Activated CD4-positive, alpha-beta memory T cell treated with anti-CD3 and anti-CD28 coated beads, Interleukin-2, amount 10 ng/mL, durations not matched to agents 7 days and 5 days (primary cell): Measurements from ENCODE around the gene SMIM28. TPM values are rescaled to one million over a fixed set of nuclear protein-coding genes. Genes with fewer than 3 reads are reported as not detected.
A peak's percentile ranks its signal among the peaks of the same experiment; 100 is the strongest.

Experiments used
- CTCF ChIA-PET: fragments of 350-600 bp; sonication (Branson Sonifier 250); formaldehyde crosslinking; loops from one replicate; lab custom pipeline; 2021; ENCODE audit warnings: antibody characterized with exemption, inconsistent platforms; lab: Charles Lee
- POLR2A ChIA-PET: fragments of 350-600 bp; sonication (Branson Sonifier 250); formaldehyde crosslinking; loops from one replicate; lab custom pipeline; 2021; ENCODE audit warnings: antibody characterized with exemption; lab: Charles Lee
- DNase-seq: peaks from one replicate; pipeline ENCODE4 v3.0.0-alpha.2; 2020
- H3K27ac Mint-ChIP-seq: one replicate; pipeline ENCODE4 v1.8.0; 2021; ENCODE audit warnings: mild to moderate bottlenecking, mixed read lengths
- H3K27me3 Mint-ChIP-seq: one replicate; pipeline ENCODE4 v1.8.0; 2021; ENCODE audit warnings: mixed read lengths
- H3K36me3 Mint-ChIP-seq: one replicate; pipeline ENCODE4 v1.8.0; 2021; ENCODE audit warnings: low read depth, mixed read lengths
- H3K4me1 Mint-ChIP-seq: one replicate; pipeline ENCODE4 v1.8.0; 2021; ENCODE audit warnings: mixed read lengths
- H3K4me3 Mint-ChIP-seq: one replicate; pipeline ENCODE4 v1.8.0; 2021; ENCODE audit warnings: mild to moderate bottlenecking, mixed read lengths
- H3K9me3 Mint-ChIP-seq: one replicate; pipeline ENCODE4 v1.8.0; 2021; ENCODE audit warnings: mixed read lengths
- total RNA-seq, 2 experiments: library from RNA; stranded (reverse); gene quantifications; one replicate each; pipeline ENCODE4 v1.2.3, GENCODE V29; 2021

Gene SMIM28
- total RNA-seq, 2 experiments from 2014 or later, result not detected

GRCh38 chr6:138382498-138383265, 5.0 kb downstream of the SMIM28 start:
- Mint-ChIP-seq H3K36me3 (no peaks in the 10 kb centered on the region), H3K27me3 (peaks cover 6% of the 10 kb centered on the region), H3K4me1 (no peaks in the 10 kb centered on the region), H3K4me3 (no peak overlapping the region), H3K9me3 (no peaks in the 10 kb centered on the region), H3K27ac (no peak overlapping the region)
- CTCF ChIA-PET, result interaction anchor here (0.7 kb wide), 1 partner anchor 223 kb away, joined by 3 read pairs; no protein-coding TSS in a partner anchor
- POLR2A ChIA-PET, result interaction anchor here (1.6 kb wide), 1 partner anchor 22 kb away, joined by 3 read pairs; the partner anchor contains the start of gene HEBP2
- no peak for DNase-seq

GRCh38 chr6:138383776-138384175, 6.1 kb downstream of the SMIM28 start:
- H3K4me1 Mint-ChIP-seq, result no peaks in the 10 kb centered on the region
- no peak overlapping the region for H3K4me3 Mint-ChIP-seq
- H3K36me3 Mint-ChIP-seq, result no peaks in the 10 kb centered on the region
- CTCF ChIA-PET, result interaction anchor here (0.6 kb wide), 1 partner anchor 1247 kb away, joined by 3 read pairs; no protein-coding TSS in a partner anchor
- H3K9me3 Mint-ChIP-seq, result no peaks in the 10 kb centered on the region
- DNase-seq, result no peak
- peaks cover 7% of the 10 kb centered on the region for H3K27me3 Mint-ChIP-seq
- H3K27ac Mint-ChIP-seq, result no peak overlapping the region
- POLR2A ChIA-PET, result interaction anchor here (1.6 kb wide), 1 partner anchor 20 kb away, joined by 3 read pairs; the partner anchor contains the start of gene HEBP2

DNA sequence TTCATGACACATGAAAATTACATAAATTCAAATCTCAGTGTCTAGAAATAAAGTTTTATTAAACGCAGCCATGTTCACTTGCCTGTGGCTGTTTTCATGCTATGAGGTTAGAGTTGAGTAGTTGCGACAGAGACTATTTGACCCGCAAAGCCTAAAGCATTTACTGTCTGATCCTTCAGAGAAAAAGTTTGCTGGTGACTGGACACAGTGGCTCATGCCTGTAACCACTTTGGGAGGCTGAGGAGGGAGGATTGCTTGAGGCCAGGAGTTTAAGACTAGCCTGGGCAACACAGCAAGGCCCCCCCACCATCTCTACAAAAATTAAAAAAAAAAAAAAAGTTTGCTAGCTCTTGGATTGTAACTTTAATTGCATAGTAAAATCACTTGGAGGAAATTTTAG, 9.2 kb downstream of the SMIM28 start:
- Mint-ChIP-seq H3K4me1 (no peaks in the 10 kb centered on the region), H3K27ac (no peak overlapping the region), H3K9me3 (no peaks in the 10 kb centered on the region), H3K4me3 (no peak overlapping the region), H3K27me3 (peaks cover 22% of the 10 kb centered on the region), H3K36me3 (no peaks in the 10 kb centered on the region)
- no peak for DNase-seq
- CTCF ChIA-PET, result no interaction called here
- POLR2A ChIA-PET, result no interaction called here

DNA sequence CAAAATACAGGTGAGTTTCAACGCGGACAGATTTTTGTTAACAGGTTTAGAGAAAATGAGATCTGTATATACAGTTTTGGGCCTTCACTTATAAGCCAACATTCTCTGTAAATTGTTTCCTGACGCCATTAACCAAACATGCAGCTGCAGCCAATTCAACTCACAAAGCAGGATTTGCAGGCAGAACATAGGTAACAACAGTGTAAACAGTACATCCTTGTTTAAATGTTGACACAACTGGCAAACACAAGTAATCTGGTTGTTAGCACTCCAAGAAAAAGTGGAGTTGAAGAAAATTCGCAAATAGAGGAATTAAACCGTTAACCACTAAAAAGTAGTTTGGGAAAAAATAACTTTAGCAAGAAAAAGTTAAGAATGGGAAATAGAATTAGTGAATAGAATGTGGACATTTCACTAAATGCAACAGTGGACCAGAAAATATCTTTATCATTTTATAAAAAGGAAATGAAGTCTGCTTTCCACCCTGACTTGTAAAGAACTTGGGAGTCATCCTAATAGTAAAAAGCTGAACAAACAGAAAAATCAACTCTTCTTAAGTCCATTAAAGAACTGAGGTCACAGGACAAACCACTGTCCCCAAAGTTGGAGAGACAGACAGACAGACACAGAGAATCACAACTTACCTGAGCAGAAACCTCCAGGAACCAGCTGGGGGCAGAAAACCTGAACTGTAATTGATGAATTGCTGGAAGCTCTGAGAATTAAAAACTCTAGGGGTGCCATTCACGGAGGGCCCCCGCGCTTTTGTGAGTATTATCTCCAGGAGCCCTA, 10.1 kb downstream of the SMIM28 start:
- H3K27me3 Mint-ChIP-seq, result peaks cover 22% of the 10 kb centered on the region
- POLR2A ChIA-PET, result no interaction called here
- no peak overlapping the region for H3K4me3 Mint-ChIP-seq
- no peaks in the 10 kb centered on the region for H3K36me3 Mint-ChIP-seq
- H3K4me1 Mint-ChIP-seq, result no peaks in the 10 kb centered on the region
- CTCF ChIA-PET, result no interaction called here
- H3K9me3 Mint-ChIP-seq, result no peaks in the 10 kb centered on the region
- DNase-seq, result no peak
- H3K27ac Mint-ChIP-seq, result no peak overlapping the region

DNA sequence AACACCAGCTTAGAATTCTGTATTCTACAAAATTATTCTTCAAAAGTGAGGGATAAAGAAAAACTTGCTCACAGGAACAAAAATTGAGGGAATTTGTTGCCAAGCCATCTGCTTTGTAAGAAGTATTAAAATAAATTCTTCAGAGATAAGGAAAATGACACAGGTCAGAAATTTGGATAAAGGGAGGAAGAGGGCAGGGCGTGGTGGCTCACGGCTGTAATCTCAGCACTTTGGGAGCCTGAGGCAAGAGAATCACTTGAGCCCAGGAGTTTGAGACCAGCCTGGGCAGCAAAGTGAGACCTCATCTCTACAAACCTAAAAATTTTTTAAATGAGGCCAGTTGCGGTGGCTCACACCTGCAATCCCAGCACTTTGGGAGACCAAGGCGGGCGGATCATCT, 11.8 kb downstream of the SMIM28 start:
- Mint-ChIP-seq H3K4me3 (no peak overlapping the region), H3K27me3 (peaks cover 22% of the 10 kb centered on the region), H3K9me3 (no peaks in the 10 kb centered on the region), H3K4me1 (peaks cover 5% of the 10 kb centered on the region), H3K27ac (no peak overlapping the region), H3K36me3 (no peaks in the 10 kb centered on the region)
- CTCF ChIA-PET, result interaction anchor here (0.6 kb wide), 1 partner anchor 40 kb away, joined by 3 read pairs; no protein-coding TSS in a partner anchor
- no peak for DNase-seq
- POLR2A ChIA-PET, result no interaction called here

DNA sequence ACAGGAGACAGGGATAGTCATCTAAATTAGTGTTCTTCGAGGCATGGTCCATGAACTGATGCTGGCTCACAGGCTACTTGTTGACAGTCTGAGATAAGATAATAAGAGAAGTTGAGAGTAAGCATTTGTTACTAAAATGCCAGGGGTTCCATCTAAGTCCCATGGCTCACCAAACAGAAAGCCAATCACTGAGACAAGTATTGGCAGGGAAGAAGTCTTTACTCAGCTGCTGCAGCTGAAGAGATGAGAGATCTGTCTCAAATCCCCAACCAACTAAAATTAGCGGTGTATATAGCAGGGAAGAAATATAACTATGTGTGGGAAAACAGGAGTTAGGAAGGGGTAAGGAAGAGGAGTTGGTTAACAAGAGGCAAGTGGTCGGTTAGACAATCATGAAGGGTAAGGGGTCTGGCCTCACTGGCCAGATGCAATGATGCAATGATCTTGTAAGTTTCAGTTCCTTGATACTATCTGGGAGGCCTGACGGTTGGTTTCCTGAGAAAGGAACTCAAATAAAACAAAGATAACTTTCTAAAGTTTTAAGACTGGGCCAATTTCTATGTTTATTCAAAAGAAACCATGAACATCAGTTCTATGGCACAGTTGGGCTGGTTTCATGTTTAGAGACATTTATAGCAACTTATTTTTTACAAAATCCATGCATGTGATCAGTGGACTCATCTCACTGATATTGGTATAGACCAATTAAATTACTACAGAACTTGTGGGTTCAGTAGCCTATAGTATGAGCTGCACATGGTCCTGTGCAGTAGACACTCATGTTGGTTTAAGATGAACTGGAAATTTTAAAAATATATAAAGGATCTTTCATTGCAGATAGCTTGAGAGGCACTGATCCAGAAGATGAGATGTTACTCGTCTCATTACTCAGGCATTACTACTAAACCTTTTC, 16.4 kb downstream of the SMIM28 start:
- H3K4me3 Mint-ChIP-seq, result no peak overlapping the region
- H3K36me3 Mint-ChIP-seq, result no peaks in the 10 kb centered on the region
- no peaks in the 10 kb centered on the region for H3K9me3 Mint-ChIP-seq
- CTCF ChIA-PET, result interaction anchor here (1.3 kb wide), 1 partner anchor 10 kb away, joined by 4 read pairs; the partner anchor contains the start of gene HEBP2
- peaks cover 5% of the 10 kb centered on the region for H3K4me1 Mint-ChIP-seq
- H3K27me3 Mint-ChIP-seq, result peaks cover 11% of the 10 kb centered on the region
- POLR2A ChIA-PET, result interaction anchor here (2.1 kb wide), 1 partner anchor 10 kb away, joined by 6 read pairs; the partner anchor contains the start of gene HEBP2
- DNase-seq, result no peak
- H3K27ac Mint-ChIP-seq, result no peak overlapping the region

DNA sequence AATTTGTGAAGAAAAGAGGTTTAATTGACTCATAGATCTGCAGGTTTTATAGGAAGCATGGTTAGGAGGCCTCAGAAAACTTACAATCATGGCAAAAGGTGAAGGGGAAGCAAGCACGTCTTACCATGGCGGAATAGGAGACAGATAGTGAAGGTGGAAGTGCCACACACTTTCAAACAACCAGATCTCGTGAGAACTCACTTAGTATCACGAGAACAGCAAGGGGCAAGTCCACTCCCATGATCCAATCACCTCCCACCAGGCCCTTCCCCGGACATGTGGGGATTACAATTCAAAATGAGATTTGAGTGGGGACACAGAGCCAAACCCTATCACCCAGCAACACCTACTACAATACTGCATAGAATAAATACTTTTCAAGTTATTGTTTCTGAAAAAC, 19.0 kb downstream of the SMIM28 start:
- Mint-ChIP-seq H3K9me3 (no peaks in the 10 kb centered on the region), H3K4me1 (peaks cover 5% of the 10 kb centered on the region), H3K36me3 (no peaks in the 10 kb centered on the region), H3K27ac (no peak overlapping the region), H3K4me3 (no peak overlapping the region), H3K27me3 (no peaks in the 10 kb centered on the region)
- no peak for DNase-seq
- CTCF ChIA-PET, result no interaction called here
- POLR2A ChIA-PET, result no interaction called here

GRCh38 chr6:138397128-138398122, 19.7 kb downstream of the SMIM28 start:
- CTCF ChIA-PET, result no interaction called here
- peaks cover 5% of the 10 kb centered on the region for H3K4me1 Mint-ChIP-seq

DNA sequence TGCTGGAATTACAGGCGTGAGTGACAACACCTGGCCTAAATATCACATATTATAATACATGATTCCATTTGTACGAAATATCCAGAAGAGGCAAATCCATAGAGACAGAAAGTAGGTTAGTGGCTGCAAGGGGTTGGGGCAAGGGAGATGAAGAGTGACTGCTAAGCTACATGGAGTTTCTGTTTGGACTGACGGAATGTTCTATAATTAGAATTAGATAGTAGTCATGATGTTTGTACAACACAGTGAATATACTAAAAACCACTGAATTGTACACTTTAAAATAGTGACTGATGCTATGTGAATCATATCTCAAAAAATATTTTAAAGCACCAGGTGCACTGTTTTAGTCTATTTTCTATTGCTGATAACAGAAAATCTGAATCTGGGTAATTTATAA, 22.6 kb downstream of the SMIM28 start:
- Mint-ChIP-seq H3K36me3 (peaks cover 5% of the 10 kb centered on the region), H3K4me3 (no peak overlapping the region), H3K9me3 (no peaks in the 10 kb centered on the region), H3K27ac (no peak overlapping the region), H3K4me1 (peaks cover 13% of the 10 kb centered on the region), H3K27me3 (no peaks in the 10 kb centered on the region)
- DNase-seq, result no peak
- POLR2A ChIA-PET, result no interaction called here
- CTCF ChIA-PET, result no interaction called here

More at GRCh38 chr6:138397128-138398122, 19.7 kb downstream of the SMIM28 start:
- no peak overlapping the region for H3K27ac Mint-ChIP-seq
- H3K27me3 Mint-ChIP-seq, result no peaks in the 10 kb centered on the region
- DNase-seq, result no peak
- no peak overlapping the region for H3K4me3 Mint-ChIP-seq
- POLR2A ChIA-PET, result no interaction called here
- no peaks in the 10 kb centered on the region for H3K36me3 Mint-ChIP-seq
- H3K9me3 Mint-ChIP-seq, result no peaks in the 10 kb centered on the region

- H3K4me3 Mint-ChIP-seq, result peak overlapping the region; percentile 1
- no peaks in the 10 kb centered on the region for H3K27me3 Mint-ChIP-seq
- H3K27ac Mint-ChIP-seq, result no peak overlapping the region
- ChIA-PET CTCF (interaction anchor here (1.2 kb wide), 1 partner anchor 286 kb away, joined by 6 read pairs; no protein-coding TSS in a partner anchor), POLR2A (no interaction called here)
- peaks cover 26% of the 10 kb centered on the region for H3K4me1 Mint-ChIP-seq
- H3K9me3 Mint-ChIP-seq, result no peaks in the 10 kb centered on the region
- H3K36me3 Mint-ChIP-seq, result peaks cover 22% of the 10 kb centered on the region
- no peak for DNase-seq
Observed at GRCh38 chr6:138401960-138402837, 24.5 kb downstream of the SMIM28 start.

GRCh38 chr6:138402838-138403187, 25.1 kb downstream of the SMIM28 start:
- peak overlapping the region; percentile 74 for H3K4me3 Mint-ChIP-seq
- H3K36me3 Mint-ChIP-seq, result peaks cover 27% of the 10 kb centered on the region
- no peaks in the 10 kb centered on the region for H3K9me3 Mint-ChIP-seq
- ChIA-PET POLR2A (no interaction called here), CTCF (interaction anchor here (0.9 to 1.2 kb wide), 2 partner anchors 22 to 287 kb away, joined by 3 to 6 read pairs; no protein-coding TSS in a partner anchor)
- no peak overlapping the region for H3K27ac Mint-ChIP-seq
- H3K4me1 Mint-ChIP-seq, result peaks cover 26% of the 10 kb centered on the region
- H3K27me3 Mint-ChIP-seq, result no peaks in the 10 kb centered on the region
- no peak for DNase-seq
